ENCODE measurements around the gene RAPGEF5.

GRCh38 chr7:22195397-22196172 lies 161.4 kb downstream of the RAPGEF5 start:
- TF ChIP-seq RAD21 (IDR thresholded peaks at IDR 0.05) (no peak), ATF3 (IDR thresholded peaks at IDR 0.05) (no peak), CTCF (IDR thresholded peaks at IDR 0.05; ENCODE audit: low read depth, low read length, missing input control) (no peak), TAF1 (conservative IDR thresholded peaks at IDR 0.05) (no peak), SP1 (IDR thresholded peaks at IDR 0.05) (no peak)
